ENCODE data around the gene ENTR1.

DNA sequence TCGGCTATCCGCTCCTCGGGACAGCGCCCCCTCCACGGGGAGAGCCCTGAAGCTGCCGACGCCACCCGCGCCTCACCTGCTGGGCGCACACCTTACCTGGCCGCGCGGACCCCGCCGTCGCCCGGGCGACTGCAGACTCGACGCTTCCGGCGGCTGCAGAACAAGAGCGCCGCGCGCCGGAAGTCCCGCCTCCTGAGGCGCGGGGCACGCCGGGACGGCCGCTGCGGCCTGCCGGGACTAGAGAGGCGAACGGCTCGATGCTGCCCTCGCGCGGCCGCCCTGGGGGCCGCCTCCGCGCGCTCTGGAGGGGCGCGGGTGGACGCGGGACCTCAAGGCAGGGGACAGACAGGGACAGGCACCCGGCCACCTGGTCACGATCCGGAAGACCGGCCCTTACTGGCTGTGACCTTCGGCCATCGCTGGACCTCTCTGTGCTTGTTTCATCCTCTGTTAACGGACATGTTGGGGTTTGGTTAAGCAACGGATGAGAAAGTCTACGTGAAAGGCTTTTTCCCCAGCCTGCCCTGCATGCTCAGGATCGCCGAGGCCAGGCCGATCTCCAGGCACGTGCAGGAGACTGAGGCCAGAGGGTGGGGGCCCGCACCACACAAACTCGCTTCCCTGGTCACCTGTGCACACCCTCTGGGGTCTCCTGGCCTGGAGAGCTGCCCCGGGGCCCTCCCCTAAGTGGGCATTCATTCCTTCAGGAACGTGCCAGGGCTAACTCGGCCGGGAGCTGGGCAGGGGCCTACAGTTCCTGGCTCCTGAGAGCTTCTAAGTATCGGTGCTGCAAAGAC lies 10.2 kb downstream of the ENTR1 start, which contains the start of gene SNAPC4:
- TF ChIP-seq POLR2A (IDR thresholded peaks at IDR 0.05; ENCODE audit: low read length) = peak; percentile 53
- no peak for TF ChIP-seq GATA1 (IDR thresholded peaks at IDR 0.05; ENCODE audit: low read depth, low read length)
